Measurements from ENCODE around the gene ARHGEF6.
A peak's percentile ranks its signal among the peaks of the same experiment; 100 is the strongest.
"Not testable (repeated sequence)": the region's sequence is repeated elsewhere in the genome, so short reads cannot be mapped to it uniquely, and the experiment has no call there.

The ARHGEF6 gene

DNA sequence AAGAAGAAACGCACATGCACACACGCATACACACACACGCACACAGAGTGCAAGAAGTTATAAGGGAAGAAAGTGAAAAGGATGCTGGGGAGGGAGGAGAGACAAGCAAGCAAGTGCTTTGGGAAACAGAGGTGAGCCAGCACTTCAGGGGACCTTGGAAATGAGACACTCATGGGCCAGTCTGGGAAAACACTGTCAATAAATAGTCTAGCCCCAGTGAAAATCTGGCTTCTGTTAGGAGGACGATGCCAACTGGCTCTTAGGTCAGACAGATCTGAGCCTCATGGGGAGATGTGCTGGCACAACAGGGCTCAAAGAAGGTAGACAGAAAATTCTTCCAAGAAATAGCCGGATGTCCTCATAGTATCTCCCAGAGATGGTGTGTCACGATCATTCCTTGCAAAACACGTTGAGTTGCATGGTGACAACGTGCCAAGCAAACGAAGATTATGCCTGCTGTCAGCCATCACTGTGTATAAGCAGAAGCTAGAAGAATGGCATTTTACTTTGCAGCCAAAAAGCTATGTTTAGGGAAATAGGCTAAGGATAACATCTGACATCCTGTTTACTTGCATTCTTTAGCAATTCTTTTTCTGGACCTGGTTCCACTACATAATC, 557 bp upstream of the ARHGEF6 start:
- no peak for DNase-seq

DNA sequence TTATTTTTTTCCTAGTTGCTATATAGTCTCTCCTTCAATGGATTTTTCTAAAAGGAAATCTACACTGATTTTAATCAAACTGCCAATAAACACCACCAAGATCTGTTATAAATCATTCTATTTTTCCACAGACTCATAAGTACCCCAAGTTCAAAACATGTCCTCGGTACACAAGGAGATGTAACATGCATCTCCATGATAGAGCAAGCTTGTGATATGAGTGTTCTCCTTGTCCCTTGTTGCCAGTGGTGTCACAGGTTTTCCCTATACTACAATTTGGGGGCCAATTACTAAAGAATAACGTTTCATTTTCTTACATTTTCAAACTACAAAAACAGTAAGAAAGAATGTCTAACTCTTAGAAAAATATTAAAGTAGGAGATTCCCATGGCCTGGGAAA, 491 bp downstream of the ARHGEF6 start:
- no peak for DNase-seq

DNA sequence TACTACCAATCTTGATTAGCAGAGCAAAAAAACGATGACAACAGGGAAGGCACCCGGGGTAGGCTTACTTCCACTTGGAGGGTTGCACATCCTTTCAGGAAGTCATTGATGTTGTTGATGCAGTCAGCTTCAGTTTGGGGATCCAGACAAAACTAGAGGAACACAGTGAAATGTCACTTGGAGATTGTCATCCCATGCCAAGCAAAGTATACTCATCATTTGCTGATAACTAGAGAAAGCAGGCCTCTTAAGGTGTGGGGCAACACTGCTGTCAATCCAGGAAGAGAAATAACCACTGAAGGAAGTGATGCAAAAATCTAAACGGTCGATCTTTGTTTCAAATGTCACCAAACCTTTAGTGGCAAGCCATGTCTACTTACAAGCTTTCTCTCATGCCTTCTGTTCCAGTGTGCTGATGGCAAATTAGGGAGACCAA, 1.4 kb downstream of the ARHGEF6 start:
- peak; percentile 15 to 54 for DNase-seq

DNA sequence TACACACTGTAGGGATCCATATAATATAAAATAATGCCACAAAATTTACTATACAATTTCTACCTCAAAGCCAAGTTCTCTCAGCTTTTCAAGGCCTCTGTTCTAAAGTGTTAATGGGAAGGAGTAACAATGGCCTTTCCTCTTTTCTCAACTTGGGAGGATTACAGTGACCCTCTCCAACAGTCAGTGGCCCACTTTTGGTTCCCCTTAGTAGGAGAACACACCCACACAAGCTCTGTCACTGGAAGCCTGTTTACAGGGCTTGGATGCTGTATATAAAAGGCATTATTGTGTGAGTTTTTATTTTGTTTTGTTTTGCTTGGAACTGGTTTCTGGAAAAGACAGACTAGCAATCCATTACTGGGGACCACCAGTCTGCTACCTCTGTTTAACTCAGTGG, 1.8 kb downstream of the ARHGEF6 start:
- DNase-seq: no peak

DNA sequence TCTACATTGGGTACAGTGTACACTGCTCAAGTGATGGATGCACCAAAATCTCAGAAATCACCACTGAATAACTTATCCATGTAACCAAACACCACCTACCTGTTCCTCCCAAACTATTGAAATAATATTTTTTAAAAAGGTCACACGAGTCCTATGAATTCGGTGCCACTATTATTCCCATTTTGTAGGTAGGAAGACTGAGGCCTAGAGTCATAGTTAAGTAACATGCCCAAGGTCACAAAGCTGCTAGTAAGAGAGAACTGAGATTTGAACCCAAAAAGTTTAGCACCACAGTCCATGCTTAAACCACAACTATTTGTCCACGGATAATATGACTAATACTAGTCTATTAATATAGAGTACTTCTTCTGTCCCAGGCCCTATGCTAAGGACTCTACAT, 2.7 kb downstream of the ARHGEF6 start:
- DNase-seq: no peak

DNA sequence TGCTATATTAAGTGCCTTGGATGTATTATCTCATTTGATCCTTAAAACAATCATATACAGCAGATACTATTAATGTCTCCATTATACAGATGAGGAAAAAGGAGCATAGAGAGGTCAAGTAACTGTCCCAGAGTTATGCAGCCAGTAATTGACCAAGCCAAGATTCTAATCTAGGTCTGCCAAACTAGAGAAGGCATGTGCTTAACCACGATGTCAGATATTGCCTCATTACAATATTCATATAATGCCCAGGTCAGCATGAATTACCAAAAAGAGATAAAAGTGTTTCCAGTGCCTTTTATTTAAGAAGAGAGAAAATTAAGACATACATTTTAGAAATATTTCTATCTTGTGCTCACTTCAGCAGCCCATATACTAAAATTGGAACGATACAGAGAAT, 7.1 kb downstream of the ARHGEF6 start:
- DNase-seq: no peak

DNA sequence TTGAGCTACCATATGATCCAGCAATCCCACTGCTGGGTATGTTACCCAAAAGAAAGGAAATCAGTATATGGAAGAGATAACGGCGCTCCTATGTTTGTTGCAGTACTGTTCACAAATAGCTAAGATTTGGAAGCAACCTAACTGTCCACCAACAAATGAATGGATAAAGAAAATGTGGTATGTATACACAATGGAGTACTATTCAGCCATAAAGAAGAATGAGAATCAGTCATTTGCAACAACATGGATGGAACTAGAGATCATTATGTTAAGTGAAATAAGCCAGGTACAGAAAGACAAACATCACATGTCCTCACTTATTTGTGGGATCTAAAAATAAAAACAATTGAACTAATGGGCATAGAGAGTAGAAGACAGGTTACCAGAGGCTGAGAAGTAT, 8.9 kb downstream of the ARHGEF6 start:
- DNase-seq: not testable (repeated sequence)

DNA sequence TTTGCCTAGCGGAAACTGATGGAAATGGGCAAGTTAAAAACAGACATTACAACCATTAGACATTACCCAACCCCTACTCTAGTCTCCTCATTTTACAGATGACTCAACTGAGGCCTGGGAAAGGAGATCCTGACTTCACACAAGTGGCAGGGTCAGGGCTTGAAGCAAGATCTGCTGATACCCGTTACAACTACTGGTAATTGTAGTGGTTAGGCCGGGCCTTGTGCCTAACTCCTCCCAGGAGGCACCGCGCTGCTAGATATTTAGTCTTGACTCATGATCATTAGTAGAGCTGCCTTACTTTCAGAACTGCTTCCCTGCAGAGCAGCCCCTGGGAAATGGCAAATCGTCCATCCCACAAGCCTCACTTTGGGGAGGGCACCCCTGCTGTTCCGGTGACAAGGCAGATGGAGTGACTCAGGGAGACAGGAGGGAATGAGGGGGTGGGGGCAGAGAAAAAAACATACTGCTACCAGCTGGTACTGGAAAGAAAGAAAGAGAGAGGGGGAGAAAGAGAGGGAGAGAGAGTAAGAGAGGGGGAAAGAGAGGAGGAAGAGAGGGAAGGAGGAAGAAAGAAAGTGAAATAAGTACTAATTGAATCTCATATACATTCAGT, 12.2 kb downstream of the ARHGEF6 start:
- DNase-seq: peak; percentile 38 to 50

DNA sequence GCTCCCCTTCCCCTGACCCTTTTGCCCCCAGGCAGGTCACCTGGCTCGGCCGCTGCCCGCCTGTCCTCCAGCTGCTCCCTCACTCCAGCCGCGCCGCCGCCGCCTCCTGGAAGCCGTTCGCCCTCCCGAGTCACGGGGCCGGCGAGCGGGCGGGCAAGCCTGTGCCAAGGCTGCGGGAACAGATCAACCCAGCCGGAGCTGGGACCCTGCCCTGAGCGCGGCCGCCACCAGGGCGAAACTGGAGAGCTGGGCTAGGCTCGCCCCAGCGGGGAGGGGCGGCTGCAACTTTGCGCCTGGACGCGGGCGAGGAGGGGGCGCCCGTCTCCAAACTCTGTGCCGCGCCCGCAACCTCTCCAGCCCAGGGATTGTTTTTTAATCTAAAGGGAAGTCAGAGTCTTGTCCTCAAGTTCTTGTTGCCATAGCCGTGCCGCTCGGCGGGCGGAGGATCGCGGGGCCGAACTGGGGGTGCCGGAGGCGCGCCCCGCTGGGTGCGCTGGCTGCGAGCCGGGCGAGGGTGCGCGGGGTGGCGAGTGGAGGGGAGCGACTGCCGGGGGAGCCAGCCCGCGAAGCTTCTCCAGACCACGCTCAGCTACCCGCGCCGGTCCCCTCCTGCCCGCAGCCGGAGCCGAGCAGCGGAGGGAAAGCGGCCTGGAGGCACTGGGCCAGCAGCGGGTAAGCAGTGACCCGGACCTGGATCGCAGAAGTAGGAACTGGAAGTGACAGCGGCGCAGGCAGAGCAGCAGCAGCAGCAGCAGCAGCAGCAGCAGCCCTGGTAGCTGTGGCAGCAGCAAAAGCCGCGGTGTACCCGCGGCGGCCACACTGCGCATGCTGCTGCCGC, 13.4 kb downstream of the ARHGEF6 start:
- DNase-seq: peak; percentile 49 to 52

DNA sequence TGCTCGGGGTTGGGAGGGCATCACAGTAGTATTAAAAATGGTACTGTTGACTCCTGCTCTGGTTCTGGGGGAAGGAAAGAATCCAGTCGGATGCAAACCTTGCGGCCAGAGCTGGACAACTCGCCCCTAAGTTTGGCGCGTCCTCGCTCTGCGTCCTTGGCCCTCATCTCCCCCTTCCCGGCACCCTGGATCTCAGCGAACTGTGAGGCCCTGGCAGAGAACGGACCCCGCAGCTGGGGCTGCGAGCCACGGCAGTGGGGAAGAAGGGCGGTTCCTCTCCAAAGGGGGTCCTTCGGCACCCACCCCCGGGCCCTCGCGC, 14.0 kb downstream of the ARHGEF6 start:
- DNase-seq: no peak

DNA sequence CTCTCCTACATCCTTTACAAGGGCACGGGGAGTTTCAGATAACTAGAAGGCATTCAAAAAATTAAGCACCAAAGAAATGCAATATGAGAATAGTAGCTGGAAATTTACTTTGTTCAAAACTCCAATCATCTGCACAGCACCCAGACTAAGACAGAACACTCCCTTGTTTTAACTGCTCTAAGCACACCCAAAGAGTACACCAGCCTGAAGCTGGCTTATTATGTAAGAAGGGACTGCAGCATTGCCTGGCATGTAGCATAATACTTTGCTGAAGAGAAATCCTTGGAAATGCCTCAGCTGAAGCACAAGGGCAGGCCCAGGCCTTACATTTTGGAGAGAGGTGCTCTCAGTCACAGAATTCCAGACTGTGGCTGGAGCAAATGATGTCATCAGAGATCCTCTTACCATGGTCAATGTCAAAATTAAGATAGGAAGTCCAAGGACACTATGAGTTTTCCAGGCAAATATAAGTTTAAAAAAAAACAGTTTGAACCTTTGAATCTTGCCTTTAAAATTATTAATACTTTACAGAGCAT, 14.8 kb downstream of the ARHGEF6 start:
- DNase-seq: no peak

DNA sequence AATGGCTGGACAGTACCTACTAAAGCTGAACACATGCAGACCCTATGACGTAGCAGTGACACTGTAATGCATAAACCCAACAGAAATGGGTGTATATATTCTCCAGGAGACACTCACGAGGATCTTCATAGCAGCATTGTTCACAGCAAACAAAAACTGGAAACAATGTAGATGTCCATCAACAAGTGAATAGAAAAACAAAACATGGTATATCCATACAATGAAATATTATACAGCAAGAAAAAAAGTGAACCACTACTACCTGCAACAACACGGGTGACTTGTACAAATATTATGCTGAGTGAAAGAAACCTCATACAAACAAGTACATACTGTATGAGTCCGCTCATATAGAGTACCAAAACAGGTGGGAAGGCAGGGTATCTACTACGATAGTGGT, 16.5 kb downstream of the ARHGEF6 start:
- DNase-seq: no peak

DNA sequence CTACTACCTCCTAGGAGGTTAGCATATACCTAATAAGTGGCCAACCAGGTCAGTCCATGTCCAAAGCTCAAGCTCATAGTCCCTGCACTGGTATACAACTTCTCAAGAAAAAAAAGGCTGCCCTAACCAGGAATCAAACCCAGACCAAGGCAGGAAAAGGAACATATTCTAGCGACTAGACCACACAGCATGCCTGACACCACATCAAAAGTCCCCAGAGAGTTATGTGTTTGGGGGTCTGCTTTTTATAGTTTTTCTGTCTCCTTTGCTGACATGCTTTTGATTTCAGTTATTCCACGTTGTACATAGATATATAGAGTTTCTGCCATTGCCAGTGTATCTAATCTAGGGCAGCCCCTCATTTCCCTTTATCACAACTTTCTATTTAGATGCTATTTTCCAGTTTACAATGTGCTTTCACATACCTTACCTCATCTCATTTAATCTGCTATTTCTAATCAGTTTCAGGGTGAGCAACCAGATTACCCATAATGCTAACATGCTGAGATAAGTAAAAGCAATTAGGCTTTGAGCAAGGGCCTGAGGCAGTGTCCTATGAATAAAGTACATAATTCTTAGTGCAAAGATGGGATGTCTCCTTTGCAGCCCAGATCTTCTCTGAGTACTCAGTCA, 17.8 kb downstream of the ARHGEF6 start:
- DNase-seq: no peak

DNA sequence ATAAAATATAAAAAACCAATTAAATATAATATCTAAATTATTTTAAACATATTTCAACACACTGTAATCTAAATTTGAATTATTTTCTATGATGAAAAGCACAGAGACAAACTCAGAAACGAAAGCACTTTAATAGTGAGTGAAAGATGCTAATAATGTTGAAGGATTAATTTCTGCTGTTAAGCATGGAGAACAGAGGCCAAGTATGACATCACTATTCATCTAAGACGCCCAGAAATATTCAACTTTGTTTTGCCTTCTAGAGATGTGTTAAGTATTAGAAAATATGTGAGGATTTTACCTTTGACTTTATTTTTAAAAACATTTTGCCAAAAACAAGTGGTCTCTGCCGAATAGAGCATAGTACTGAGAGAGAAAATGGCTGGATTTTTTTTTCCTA, 19.3 kb downstream of the ARHGEF6 start:
- no peak for DNase-seq

DNA sequence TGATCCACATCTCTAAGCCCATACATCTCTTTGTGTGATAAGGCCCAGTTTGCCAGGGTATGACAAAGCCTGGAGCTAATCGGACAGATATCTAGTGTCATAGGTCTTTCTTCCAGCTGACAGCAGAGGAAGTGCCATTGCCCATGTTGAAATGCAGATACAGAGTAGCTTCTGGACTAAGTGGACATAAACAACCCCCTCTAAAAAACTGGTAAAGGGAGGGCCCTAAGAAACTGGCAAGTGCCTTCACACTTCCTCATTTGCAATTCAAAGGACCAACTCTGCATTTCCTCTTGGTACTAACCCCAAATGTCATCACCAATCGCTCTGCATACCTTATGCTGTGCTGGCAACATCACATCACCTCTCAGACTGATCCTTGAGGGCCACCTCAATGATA, 20.8 kb downstream of the ARHGEF6 start:
- DNase-seq: no peak

DNA sequence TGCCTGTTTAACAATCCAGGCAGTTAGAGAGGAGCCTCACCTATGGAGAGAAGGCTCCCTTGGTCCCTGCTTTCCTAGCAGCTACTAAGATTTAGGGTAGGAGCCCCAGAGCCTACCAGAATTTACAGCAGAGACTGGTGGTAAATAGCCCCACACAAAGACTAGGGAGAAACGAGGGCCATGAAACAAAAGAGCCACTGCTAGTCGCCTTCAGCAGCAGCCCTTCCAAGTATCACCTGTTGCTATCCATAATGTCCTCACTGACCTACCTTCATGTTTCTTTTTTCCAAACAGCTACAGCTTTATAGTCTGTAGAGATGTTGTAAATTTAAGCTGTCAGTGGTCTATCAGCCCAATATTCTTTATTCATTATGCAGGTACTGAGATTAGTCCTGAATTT, 25.3 kb downstream of the ARHGEF6 start:
- no peak for DNase-seq

DNA sequence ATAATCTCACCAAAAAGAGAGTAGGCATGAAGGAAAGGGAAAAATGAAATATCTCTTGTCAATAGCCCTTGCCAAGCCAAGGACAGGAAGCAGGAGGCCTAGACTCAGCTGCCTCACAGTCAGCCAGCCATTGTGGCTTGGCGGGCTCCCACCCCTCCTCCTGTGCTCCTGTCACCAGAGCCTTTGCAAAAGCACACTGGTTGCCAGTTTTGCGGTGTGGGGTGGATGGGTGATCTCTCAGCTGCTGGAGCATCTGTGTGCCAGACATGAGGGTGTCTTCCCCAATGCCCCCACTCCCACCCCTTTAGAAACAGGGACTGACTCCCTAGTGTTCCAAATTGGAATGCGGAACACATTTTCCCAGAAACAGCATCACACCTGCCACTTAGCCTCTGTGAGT, 26.1 kb downstream of the ARHGEF6 start:
- DNase-seq: peak in 1 of 2 donors; percentile 14

DNA sequence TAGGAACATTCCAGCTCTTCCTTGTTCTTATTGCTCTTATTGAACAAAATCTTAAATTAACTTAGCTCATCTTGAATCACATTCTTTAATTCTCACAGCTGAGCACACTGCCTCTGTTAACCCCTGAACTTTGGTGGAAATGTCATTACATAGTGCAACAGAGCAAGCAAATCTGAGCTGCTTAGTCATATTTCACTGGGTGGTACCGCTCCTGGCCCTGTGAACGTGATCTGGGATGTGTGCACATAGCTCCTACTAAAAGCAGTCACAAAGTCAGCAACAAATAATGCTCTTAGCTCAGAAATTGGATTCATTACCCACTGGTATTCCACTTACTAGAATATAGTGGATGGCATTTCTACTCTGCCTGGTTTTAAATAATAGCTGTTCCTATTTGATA, 27.9 kb downstream of the ARHGEF6 start:
- no peak for DNase-seq

DNA sequence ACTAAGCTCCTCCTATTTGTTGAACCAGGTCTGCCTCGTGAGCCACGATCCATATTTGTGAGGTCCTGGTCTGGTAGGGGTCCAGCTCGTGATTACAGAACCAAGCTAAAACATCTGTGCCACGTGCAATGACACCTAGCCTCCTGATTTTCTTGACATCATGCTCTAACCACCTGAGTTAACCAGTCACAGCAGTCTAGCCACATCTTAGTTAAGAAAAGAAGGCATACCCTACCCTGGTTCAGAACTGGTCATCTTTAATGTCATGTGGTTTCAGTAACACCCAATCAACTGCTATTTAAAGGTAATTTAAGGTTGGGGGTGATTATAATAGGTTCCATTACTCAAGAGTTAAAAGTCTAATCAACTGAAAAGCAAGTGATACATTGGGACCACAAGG, 28.4 kb downstream of the ARHGEF6 start:
- no peak for DNase-seq

DNA sequence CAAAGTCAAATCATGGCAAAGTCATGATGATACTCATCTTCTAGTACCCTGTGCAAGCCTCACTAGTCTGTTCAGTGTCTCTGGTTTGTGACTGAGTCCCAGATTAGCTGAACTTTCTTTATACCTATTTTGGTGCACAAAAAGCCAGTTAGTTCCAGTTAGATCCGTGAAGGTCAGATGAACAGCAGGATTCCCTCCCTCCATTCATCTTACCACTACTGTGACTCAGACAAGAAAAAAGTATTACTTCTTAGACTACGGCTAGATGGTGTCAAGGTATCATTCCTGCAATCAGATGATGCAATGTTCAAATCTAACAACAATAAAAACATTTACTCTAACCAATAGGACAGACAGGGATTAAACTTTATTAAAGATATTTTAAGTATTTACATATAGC, 30.4 kb downstream of the ARHGEF6 start:
- no peak for DNase-seq

DNA sequence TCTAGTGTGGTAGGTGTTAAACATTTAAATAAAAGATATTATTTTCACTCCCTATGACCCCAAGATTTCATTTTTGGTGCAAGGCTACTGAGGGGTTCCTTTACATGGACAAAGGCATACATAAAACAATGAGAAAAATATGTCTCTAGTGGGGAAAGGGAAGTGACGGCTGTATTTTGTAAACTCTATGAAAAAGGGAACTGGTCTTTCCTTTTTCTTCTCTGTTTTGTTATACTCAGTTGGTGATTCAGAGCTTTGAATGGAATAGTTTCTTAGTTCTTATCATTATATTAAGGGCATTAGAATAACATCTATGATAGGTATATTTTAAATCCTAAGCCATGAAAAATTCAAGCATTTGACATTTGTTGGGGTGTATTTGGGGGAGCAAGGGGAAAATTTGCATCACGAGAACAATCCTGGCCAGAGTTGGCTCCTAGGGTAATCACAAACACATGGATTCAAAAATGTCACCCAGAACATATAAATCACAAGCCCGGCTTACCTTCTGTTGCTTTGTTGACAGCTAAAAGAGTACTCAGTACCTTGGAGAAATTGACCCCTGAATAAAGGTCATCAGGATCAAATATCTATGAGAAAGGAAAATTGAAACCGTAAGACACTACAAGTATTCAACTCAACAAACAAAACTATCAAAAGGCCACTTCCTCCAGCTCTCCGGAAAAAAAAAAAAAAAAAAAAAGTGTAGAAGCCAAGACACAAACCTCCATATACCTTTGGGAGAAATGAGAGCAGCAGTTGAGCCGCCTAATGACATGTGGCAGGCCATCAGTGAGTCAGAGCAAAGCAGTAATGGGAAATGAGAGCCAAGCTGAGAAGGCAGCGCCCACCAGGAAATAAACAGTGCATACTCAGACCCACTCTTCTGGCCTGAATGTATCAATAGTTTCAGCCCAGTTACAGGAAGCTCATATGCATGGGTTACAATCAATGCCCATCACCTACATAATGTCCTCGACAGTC, 33.4 kb downstream of the ARHGEF6 start:
- DNase-seq: peak; percentile 22 to 34

Measured in CD4-positive, alpha-beta T cell treated with Interferon alpha-2 for 1 hour (primary cell).